CD14-positive monocyte (primary cell): Measurements from ENCODE around the gene LRP1B. TPM values are rescaled to one million over a fixed set of nuclear protein-coding genes. Genes with fewer than 3 reads are reported as not detected.
"Not testable (repeated sequence)": the region's sequence is repeated elsewhere in the genome, so short reads cannot be mapped to it uniquely, and the experiment has no call there.

ENCODE experiments used
- DNase-seq, 3 donors: peaks; one replicate each; pipeline ENCODE4 v3.0.0-alpha.2; 2011 to 2022
- H2AFZ ChIP-seq: 2 replicates; pipeline ENCODE4 v1.6.0; 2012; ENCODE audit warnings: mild to moderate bottlenecking, low read depth, low read length, inconsistent platforms; ENCODE audit not compliant: insufficient read depth, poor library complexity, severe bottlenecking
- H3K27ac ChIP-seq, 2 donors: 1 replicate in 1 of 2; 2 replicates in 1 of 2; pipeline ENCODE4 v1.5.1; 2012 to 2013; ENCODE audit warnings: low read length in 2 of 2, control low read depth in 1 of 2, inconsistent platforms in 1 of 2, low read depth in 1 of 2, mild to moderate bottlenecking in 1 of 2
- H3K27me3 ChIP-seq, 2 donors: one replicate each; pipeline versions ENCODE4 v1.6.0 to v1.6.1; 2011 to 2013; ENCODE audit warnings: low read length in 2 of 2; ENCODE audit not compliant: control insufficient read depth in 2 of 2, insufficient read depth in 2 of 2
- H3K36me3 ChIP-seq, 2 donors: replicated peaks in 1 of 2; 1 replicate in 1 of 2; 2 replicates in 1 of 2; pipeline versions ENCODE4 v1.5.1 to v1.6.1; 2012 to 2013; ENCODE audit warnings: low read length in 2 of 2, control low read depth in 1 of 2, inconsistent platforms in 1 of 2, mild to moderate bottlenecking in 1 of 2; ENCODE audit not compliant: insufficient read depth in 2 of 2, control insufficient read depth in 1 of 2
- H3K4me1 ChIP-seq, 2 donors: 1 replicate in 1 of 2; 2 replicates in 1 of 2; pipeline versions ENCODE4 v1.5.1 to v1.6.1; 2012 to 2013; ENCODE audit warnings: low read length in 2 of 2, control low read depth in 1 of 2, inconsistent platforms in 1 of 2, mild to moderate bottlenecking in 1 of 2, moderate library complexity in 1 of 2; ENCODE audit not compliant: insufficient read depth in 2 of 2, control insufficient read depth in 1 of 2
- H3K4me2 ChIP-seq: replicated peaks from 2 replicates; pipeline ENCODE3; 2012; ENCODE audit warnings: low read length, moderate library complexity, mild to moderate bottlenecking; ENCODE audit not compliant: poor library complexity, severe bottlenecking; ENCODE audit errors: extremely low read depth
- H3K4me3 ChIP-seq, 3 experiments: fragments of 200-600 bp in 1 of 3; sonication (generic) in 1 of 3; replicated peaks in 1 of 3; 1 replicate in 2 of 3; 2 replicates in 1 of 3; pipeline ENCODE4 v1.5.1; 2011 to 2013; ENCODE audit warnings: low read length in 3 of 3, mild to moderate bottlenecking in 3 of 3, control low read depth in 2 of 3, low read depth in 2 of 3, inconsistent platforms in 1 of 3, moderate library complexity in 1 of 3
- H3K79me2 ChIP-seq: 2 replicates; pipeline ENCODE4 v1.6.0; 2012; ENCODE audit warnings: mild to moderate bottlenecking, control low read depth, inconsistent platforms, low read length, moderate library complexity; ENCODE audit not compliant: insufficient read depth
- H3K9ac ChIP-seq: 2 replicates; pipeline ENCODE4 v1.6.0; 2017; ENCODE audit warnings: low read length, mild to moderate bottlenecking; ENCODE audit not compliant: insufficient read depth, poor library complexity, severe bottlenecking
- H3K9me3 ChIP-seq, 2 donors: replicated peaks in 1 of 2; 1 replicate in 1 of 2; 2 replicates in 1 of 2; pipeline versions ENCODE4 v1.5.1 to v1.6.1; 2012 to 2013; ENCODE audit warnings: low read length in 2 of 2, control low read depth in 1 of 2; ENCODE audit not compliant: control insufficient read depth in 1 of 2, insufficient read depth in 1 of 2
- H4K20me1 ChIP-seq: 2 replicates; pipeline ENCODE4 v1.6.0; 2012; ENCODE audit warnings: mild to moderate bottlenecking, low read length, control low read depth, moderate library complexity; ENCODE audit not compliant: insufficient read depth
- H3K27ac Mint-ChIP-seq, 7 donors: one replicate each; pipeline ENCODE4 v1.8.0; 2020; ENCODE audit warnings: mild to moderate bottlenecking in 7 of 7, mixed read lengths in 7 of 7, moderate library complexity in 6 of 7, inconsistent platforms in 2 of 7
- H3K27me3 Mint-ChIP-seq, 3 donors: one replicate each; pipeline ENCODE4 v1.8.0; 2021 to 2022; ENCODE audit warnings: low read depth in 3 of 3, mild to moderate bottlenecking in 3 of 3, mixed read lengths in 3 of 3, moderate library complexity in 3 of 3, inconsistent platforms in 1 of 3
- H3K36me3 Mint-ChIP-seq, 2 donors: one replicate each; pipeline ENCODE4 v1.8.0; 2020; ENCODE audit warnings: mixed read lengths in 2 of 2, inconsistent platforms in 1 of 2, mild to moderate bottlenecking in 1 of 2
- H3K4me1 Mint-ChIP-seq: one replicate; pipeline ENCODE4 v1.8.0; 2020; ENCODE audit warnings: mild to moderate bottlenecking, mixed read lengths
- H3K4me3 Mint-ChIP-seq, 2 donors: one replicate each; pipeline ENCODE4 v1.8.0; 2020; ENCODE audit warnings: mild to moderate bottlenecking in 2 of 2, mixed read lengths in 2 of 2, moderate library complexity in 1 of 2
- H3K9me3 Mint-ChIP-seq, 7 donors: one replicate each; pipeline ENCODE4 v1.8.0; 2020 to 2022; ENCODE audit warnings: mixed read lengths in 7 of 7, mild to moderate bottlenecking in 6 of 7, moderate library complexity in 6 of 7, inconsistent platforms in 2 of 7
- CTCF ChIP-seq: fragments of 200-600 bp; IDR thresholded peaks from one replicate; pipeline ENCODE4 v1.8.0; 2022; ENCODE audit warnings: antibody characterized with exemption, mild to moderate bottlenecking
- WGBS: methylation state at CpG from one replicate; pipeline ENCODE4 v1.1.5; 2013; ENCODE audit warnings: missing lambda C conversion rate; ENCODE audit not compliant: insufficient coverage; 5-methylcytosine and 5-hydroxymethylcytosine counted together
- intact Hi-C, 2 donors: fragments of 100-400 bp; cut with micrococcal nuclease; formaldehyde crosslinking; loops; one replicate each; pipeline versions ENCODE4 v1.15.0 to v1.15.1; 2023
- polyA plus RNA-seq, 3 donors: library from polyadenylated mRNA; depleted of rRNA in 1 of 3; unstranded in 2 of 3; stranded (reverse) in 1 of 3; fragments of 300-500 nt in 2 of 3; fragments of >200 nt in 1 of 3; fragmentation: Illumina TruSeq in 2 of 3; gene quantifications; 1 replicate in 2 of 3; 2 replicates in 1 of 3; pipeline ENCODE4 v1.2.3, GENCODE V29; 2012 to 2021

Gene LRP1B
- polyA plus RNA-seq, 3 donors, result not detected

GRCh38 chr2:140972724-140973123 lies 1158.1 kb downstream of the LRP1B start:
- Histone ChIP-seq H3K36me3 (no peaks in the 10 kb centered on the region), H3K4me1 (no peaks in the 10 kb centered on the region), H3K9ac (no peak overlapping the region), H3K9me3 (peaks cover 10 to 12% of the 10 kb centered on the region in 2 donors), H3K27me3 (no peaks in the 10 kb centered on the region), H3K4me2 (no peak overlapping the region), H3K79me2 (no peaks in the 10 kb centered on the region), H2AFZ (no peak overlapping the region), H3K27ac (no peak overlapping the region), H3K4me3 (no peak overlapping the region), H4K20me1 (no peaks in the 10 kb centered on the region)
- H3K27ac Mint-ChIP-seq, result no peak overlapping the region
- intact Hi-C loops, result no loop called here
- TF ChIP-seq CTCF, result no peak
- H3K36me3 Mint-ChIP-seq, result no peaks in the 10 kb centered on the region
- no CpG with 5 or more reads among the region's 1 CpG for WGBS
- no peak overlapping the region for H3K4me3 Mint-ChIP-seq
- no peaks in the 10 kb centered on the region for H3K27me3 Mint-ChIP-seq
- no peaks in the 10 kb centered on the region for H3K4me1 Mint-ChIP-seq
- no peak for DNase-seq
- peaks cover 2 to 15% (median 7%) of the 10 kb centered on the region in 7 donors for H3K9me3 Mint-ChIP-seq

GRCh38 chr2:140964324-140964723 lies 1166.5 kb downstream of the LRP1B start:
- H2AFZ ChIP-seq, H4K20me1 ChIP-seq, H3K36me3 Mint-ChIP-seq, H3K36me3 ChIP-seq, H3K27me3 Mint-ChIP-seq, H3K27ac Mint-ChIP-seq, H3K9me3 ChIP-seq, H3K9me3 Mint-ChIP-seq, H3K4me1 ChIP-seq, H3K4me3 Mint-ChIP-seq, H3K79me2 ChIP-seq, intact Hi-C loops, H3K9ac ChIP-seq, H3K27me3 ChIP-seq, H3K4me3 ChIP-seq, H3K4me1 Mint-ChIP-seq, H3K4me2 ChIP-seq, DNase-seq, H3K27ac ChIP-seq: not testable (repeated sequence)
- WGBS, result 97% methylated on average over 6 of the region's 11 CpGs
